Breast epithelium (tissue), 4 donors: ENCODE data around the gene TREM2. TPM values are rescaled to one million over a fixed set of nuclear protein-coding genes. Genes with fewer than 3 reads are reported as not detected.
"Not testable (repeated sequence)": the region's sequence is repeated elsewhere in the genome, so short reads cannot be mapped to it uniquely, and the experiment has no call there.

Experiments used
- DNase-seq, 2 donors: peaks; one replicate each; pipeline ENCODE4 v3.0.0-alpha.2; 2019; ENCODE audit warnings: low spot score in 2 of 2
- H3K27ac ChIP-seq, 2 donors: fragments of 200-600 bp; sonication (generic) in 1 of 2; one replicate each; pipeline ENCODE4 v1.5.1; 2016 to 2019; ENCODE audit warnings: mild to moderate bottlenecking in 1 of 2
- H3K27me3 ChIP-seq, 2 donors: fragments of 200-600 bp; sonication (generic) in 1 of 2; one replicate each; pipeline versions ENCODE4 v1.5.1 to v1.6.0; 2017 to 2019; ENCODE audit warnings: control low read depth in 1 of 2, mild to moderate bottlenecking in 1 of 2
- H3K36me3 ChIP-seq: fragments of 200-600 bp; one replicate; pipeline ENCODE4 v1.5.1; 2019
- H3K4me1 ChIP-seq, 2 donors: fragments of 200-600 bp; sonication (generic); one replicate each; pipeline ENCODE4 v1.5.1; 2016 to 2019; ENCODE audit warnings: control low read depth in 1 of 2
- H3K4me3 ChIP-seq, 3 donors: fragments of 200-600 bp; sonication (generic); 1 replicate in 2 of 3; 2 replicates in 1 of 3; pipeline ENCODE4 v1.5.1; 2016 to 2019; ENCODE audit warnings: mild to moderate bottlenecking in 3 of 3, moderate library complexity in 2 of 3
- H3K9me3 ChIP-seq, 2 donors: fragments of 200-600 bp; sonication (generic) in 1 of 2; one replicate each; pipeline ENCODE4 v1.5.1; 2016 to 2019; ENCODE audit warnings: control low read depth in 1 of 2
- CTCF ChIP-seq, 3 donors: fragments of 450-650 bp; IDR thresholded peaks; one replicate each; pipeline ENCODE4 v1.5.1; 2016 to 2017; ENCODE audit warnings: antibody characterized with exemption in 3 of 3, mild to moderate bottlenecking in 3 of 3, moderate library complexity in 3 of 3
- POLR2A ChIP-seq: fragments of 450-650 bp; IDR thresholded peaks from one replicate; pipeline ENCODE4 v1.6.1; 2016; ENCODE audit warnings: antibody characterized with exemption, mild to moderate bottlenecking, moderate library complexity
- POLR2AphosphoS5 ChIP-seq, 3 donors: sonication (generic); formaldehyde crosslinking; IDR thresholded peaks; one replicate each; pipeline ENCODE4 v1.6.1; 2017; ENCODE audit warnings: antibody characterized with exemption in 3 of 3
- intact Hi-C: fragments of 100-400 bp; cut with DNase I; formaldehyde crosslinking; loops from one replicate; pipeline ENCODE4 v1.15.1; 2023; ENCODE audit warnings: low total_unique reads
- total RNA-seq, 3 donors: library from RNA; depleted of rRNA; stranded (reverse); fragments of >200 nt; gene quantifications; one replicate each; pipeline ENCODE4 v1.1.0, GENCODE V29; 2016

The TREM2 gene
- total RNA-seq, 3 donors from 2014 or later = 7.7 to 31.6 (median 10.5) TPM

GRCh38 chr6:41189967-41190366, 27.1 kb upstream of the TREM2 start:
- Histone ChIP-seq H3K36me3 (no peaks in the 10 kb centered on the region), H3K4me3 (no peak overlapping the region), H3K27ac (no peak overlapping the region), H3K9me3 (peaks cover 6 to 14% of the 10 kb centered on the region in 2 donors), H3K4me1 (no peaks in the 10 kb centered on the region), H3K27me3 (peaks cover 0 to 11% of the 10 kb centered on the region in 2 donors)
- TF ChIP-seq CTCF (IDR thresholded peaks at IDR 0.05) (no peak), POLR2AphosphoS5 (IDR thresholded peaks at IDR 0.05) (no peak), POLR2A (no peak)
- intact Hi-C loops = no loop called here
- no peak for DNase-seq

- H3K27me3 ChIP-seq, DNase-seq, intact Hi-C loops, H3K27ac ChIP-seq, H3K4me3 ChIP-seq, H3K4me1 ChIP-seq, H3K36me3 ChIP-seq: not testable (repeated sequence)
- peaks cover 6 to 14% of the 10 kb centered on the region in 2 donors for H3K9me3 ChIP-seq
These were observed 26.1 kb upstream of the TREM2 start for GRCh38 chr6:41189046-41189445.

GRCh38 chr6:41187924-41188886, 25.3 kb upstream of the TREM2 start:
- intact Hi-C loops = no loop called here
- Histone ChIP-seq H3K27ac (no peak overlapping the region), H3K9me3 (peaks cover 6 to 14% of the 10 kb centered on the region in 2 donors), H3K4me1 (no peaks in the 10 kb centered on the region), H3K27me3 (peaks cover 0 to 8% of the 10 kb centered on the region in 2 donors), H3K36me3 (no peaks in the 10 kb centered on the region), H3K4me3 (no peak overlapping the region)
- TF ChIP-seq POLR2AphosphoS5 (IDR thresholded peaks at IDR 0.05) (no peak), POLR2A (no peak), CTCF (IDR thresholded peaks at IDR 0.05) (no peak)
- no peak for DNase-seq

- Histone ChIP-seq H3K27me3 (no peaks in the 10 kb centered on the region), H3K36me3 (no peaks in the 10 kb centered on the region), H3K9me3 (peaks cover 6 to 14% of the 10 kb centered on the region in 2 donors), H3K27ac (no peak overlapping the region), H3K4me3 (no peak overlapping the region), H3K4me1 (no peaks in the 10 kb centered on the region)
- DNase-seq = no peak
- intact Hi-C loops = no loop called here
- TF ChIP-seq CTCF (IDR thresholded peaks at IDR 0.05) = no peak
- TF ChIP-seq POLR2A = no peak
- no peak for TF ChIP-seq POLR2AphosphoS5 (IDR thresholded peaks at IDR 0.05)
These were observed 23.2 kb upstream of the TREM2 start for GRCh38 chr6:41186031-41186562.

GRCh38 chr6:41184761-41185160, 21.8 kb upstream of the TREM2 start:
- H3K4me3 ChIP-seq = no peak overlapping the region
- H3K9me3 ChIP-seq = peaks cover 3 to 7% of the 10 kb centered on the region in 2 donors
- H3K27me3 ChIP-seq = no peaks in the 10 kb centered on the region
- no peaks in the 10 kb centered on the region for H3K36me3 ChIP-seq
- TF ChIP-seq CTCF (IDR thresholded peaks at IDR 0.05) (no peak), POLR2AphosphoS5 (IDR thresholded peaks at IDR 0.05) (no peak), POLR2A (no peak)
- H3K4me1 ChIP-seq = no peaks in the 10 kb centered on the region
- intact Hi-C loops = no loop called here
- DNase-seq = no peak
- H3K27ac ChIP-seq = no peak overlapping the region
